GM12872 (cell line): Measurements from ENCODE around the gene DAP3.

Experiments used
- CTCF ChIP-seq: IDR thresholded peaks from 3 replicates; pipeline ENCODE4 v1.5.1; 2011; ENCODE audit warnings: low read depth, mild to moderate bottlenecking, low read length, moderate library complexity; ENCODE audit not compliant: insufficient read depth

The DAP3 gene

GRCh38 chr1:155713075-155713474, 24.2 kb downstream of the DAP3 start:
- TF ChIP-seq CTCF: no peak

GRCh38 chr1:155715777-155716176, 26.9 kb downstream of the DAP3 start:
- TF ChIP-seq CTCF: no peak

- TF ChIP-seq CTCF: no peak
Measured at GRCh38 chr1:155717041-155717440, 28.1 kb downstream of the DAP3 start.

GRCh38 chr1:155719703-155720102, 30.8 kb downstream of the DAP3 start:
- no peak for TF ChIP-seq CTCF

- TF ChIP-seq CTCF: no peak
Measured at GRCh38 chr1:155725142-155725541, 36.3 kb downstream of the DAP3 start.

- peak; percentile 80 for TF ChIP-seq CTCF
Measured at GRCh38 chr1:155729031-155729898, 40.4 kb downstream of the DAP3 start.

GRCh38 chr1:155740995-155741394, 52.1 kb downstream of the DAP3 start:
- no peak for TF ChIP-seq CTCF
